Hepatic stellate cell (primary cell): Measurements from ENCODE around the gene PTGES3L.
A peak's percentile ranks its signal among the peaks of the same experiment; 100 is the strongest.

ENCODE experiments used
- DNase-seq: peaks from one replicate; pipeline ENCODE4 v3.0.0; 2011; ENCODE audit warnings: low spot score

PTGES3L gene

GRCh38 chr17:42979511-42980273 lies at the start of gene PTGES3L:
TSS of gene PTGES3L (minus strand) at chr17:42980080. CDS start at chr17:42980053, 27 bp downstream.
- peak; percentile 81 for DNase-seq

GRCh38 chr17:43028221-43028861 lies 48.5 kb upstream of the PTGES3L start:
- DNase-seq: no peak

- DNase-seq: no peak
Observed at GRCh38 chr17:43027091-43028032, 47.5 kb upstream of the PTGES3L start.

GRCh38 chr17:43026595-43026994 lies 46.7 kb upstream of the PTGES3L start:
- DNase-seq: no peak

GRCh38 chr17:43025766-43026537 lies 46.1 kb upstream of the PTGES3L start:
- DNase-seq: no peak

GRCh38 chr17:43025290-43025657 lies 45.4 kb upstream of the PTGES3L start:
- DNase-seq: no peak

GRCh38 chr17:43024407-43025289 lies 44.8 kb upstream of the PTGES3L start, which contains the start of gene RND2:
TSS of gene RND2 (plus strand) at chr17:43025231. CDS start at chr17:43025348, 117 bp downstream.
- DNase-seq: peak; percentile 99

- DNase-seq: peak; percentile 92
Observed at GRCh38 chr17:43021741-43022512, 42.0 kb upstream of the PTGES3L start, which contains the start of gene VAT1. TSS of gene VAT1 (minus strand) at chr17:43022385. CDS start at chr17:43022322, 63 bp downstream.

- DNase-seq: peak; percentile 94
Observed at GRCh38 chr17:43020789-43021740, 41.2 kb upstream of the PTGES3L start.

- no peak for DNase-seq
Observed at GRCh38 chr17:43020030-43020621, 40.2 kb upstream of the PTGES3L start.

GRCh38 chr17:43019418-43019817 lies 39.5 kb upstream of the PTGES3L start:
- no peak for DNase-seq

GRCh38 chr17:43018932-43019331 lies 39.1 kb upstream of the PTGES3L start:
- no peak for DNase-seq

- no peak for DNase-seq
Observed at GRCh38 chr17:43018008-43018853, 38.4 kb upstream of the PTGES3L start.

- DNase-seq: no peak
Observed at GRCh38 chr17:43016216-43016615, 36.3 kb upstream of the PTGES3L start.

GRCh38 chr17:43015579-43015978 lies 35.7 kb upstream of the PTGES3L start:
- no peak for DNase-seq

GRCh38 chr17:43014649-43015542 lies 35.0 kb upstream of the PTGES3L start:
- no peak for DNase-seq
